Fibroblast of mammary gland (primary cell): ENCODE data around the gene GRIA4.
"Not testable (repeated sequence)": the region's sequence is repeated elsewhere in the genome, so short reads cannot be mapped to it uniquely, and the experiment has no call there.

Experiments used
- DNase-seq: peaks from one replicate; pipeline ENCODE4 v3.0.0-alpha.2; 2010; ENCODE audit warnings: low read depth
- H3K4me3 ChIP-seq: 2 replicates; pipeline ENCODE4 v1.5.1; 2011; ENCODE audit warnings: low read depth, mild to moderate bottlenecking, low read length, moderate library complexity; ENCODE audit not compliant: control insufficient read depth
- CTCF ChIP-seq: conservative IDR thresholded peaks from 2 replicates; pipeline ENCODE4 v1.5.1; 2011; ENCODE audit warnings: low read depth, low read length, inconsistent platforms; ENCODE audit not compliant: control insufficient read depth, insufficient read depth

GRIA4 gene

GRCh38 chr11:105863523-105863922 lies 253.7 kb downstream of the GRIA4 start:
- TF ChIP-seq CTCF = no peak
- H3K4me3 ChIP-seq = no peak overlapping the region
- no peak for DNase-seq

- no peak for TF ChIP-seq CTCF
- H3K4me3 ChIP-seq = no peak overlapping the region
- no peak for DNase-seq
Observed at GRCh38 chr11:105867742-105868141, 257.9 kb downstream of the GRIA4 start.

GRCh38 chr11:105868762-105869285 lies 259.0 kb downstream of the GRIA4 start:
- H3K4me3 ChIP-seq = no peak overlapping the region
- TF ChIP-seq CTCF = no peak
- DNase-seq = no peak

GRCh38 chr11:105870516-105871113 lies 260.7 kb downstream of the GRIA4 start:
- H3K4me3 ChIP-seq = no peak overlapping the region
- no peak for TF ChIP-seq CTCF
- peak; percentile 43 for DNase-seq

GRCh38 chr11:105878510-105878909 lies 268.6 kb downstream of the GRIA4 start:
- TF ChIP-seq CTCF = no peak
- no peak for DNase-seq
- H3K4me3 ChIP-seq = no peak overlapping the region

- H3K4me3 ChIP-seq, DNase-seq: not testable (repeated sequence)
Observed at GRCh38 chr11:105878927-105879326, 269.1 kb downstream of the GRIA4 start.

GRCh38 chr11:105881027-105881426 lies 271.2 kb downstream of the GRIA4 start:
- H3K4me3 ChIP-seq = no peak overlapping the region
- no peak for TF ChIP-seq CTCF
- no peak for DNase-seq
